Gastroesophageal sphincter (tissue), 4 donors: ENCODE results near the gene NGEF. TPM values are rescaled to one million over a fixed set of nuclear protein-coding genes. Genes with fewer than 3 reads are reported as not detected.

Experiments used
- ATAC-seq: fragments of 150-250 bp; one replicate; pipeline ENCODE4 v1.9.1; 2016; ENCODE audit warnings: mild to moderate bottlenecking, moderate library complexity
- H3K27ac ChIP-seq, 4 donors: fragments of 200-600 bp; sonication (generic) in 3 of 4; 1 replicate in 3 of 4; 2 replicates in 1 of 4; pipeline ENCODE4 v1.5.1; 2016 to 2019
- H3K27me3 ChIP-seq: fragments of 200-600 bp; sonication (generic); one replicate; pipeline ENCODE4 v1.5.1; 2019
- H3K36me3 ChIP-seq, 2 donors: fragments of 200-600 bp; sonication (generic); one replicate each; pipeline ENCODE4 v1.5.1; 2019; ENCODE audit warnings: control low read depth in 1 of 2
- H3K4me1 ChIP-seq, 3 donors: fragments of 200-600 bp; sonication (generic); 1 replicate in 2 of 3; 2 replicates in 1 of 3; pipeline ENCODE4 v1.5.1; 2016 to 2019; ENCODE audit warnings: control low read depth in 2 of 3
- H3K4me3 ChIP-seq, 2 donors: fragments of 200-600 bp; sonication (generic); one replicate each; pipeline ENCODE4 v1.5.1; 2019; ENCODE audit warnings: mild to moderate bottlenecking in 1 of 2, moderate library complexity in 1 of 2
- H3K9me3 ChIP-seq, 3 donors: fragments of 200-600 bp; sonication (generic); one replicate each; pipeline ENCODE4 v1.5.1; 2017 to 2019; ENCODE audit warnings: control low read depth in 2 of 3
- EP300 ChIP-seq: sonication (generic); formaldehyde crosslinking; IDR thresholded peaks from one replicate; pipeline ENCODE4 v1.6.1; 2017; ENCODE audit warnings: antibody characterized with exemption, mild to moderate bottlenecking
- POLR2A ChIP-seq, 2 donors: fragments of 450-650 bp; IDR thresholded peaks; one replicate each; pipeline ENCODE4 v1.6.1; 2017; ENCODE audit warnings: antibody characterized with exemption in 2 of 2, mild to moderate bottlenecking in 2 of 2, moderate library complexity in 1 of 2
- POLR2AphosphoS5 ChIP-seq: sonication (generic); formaldehyde crosslinking; IDR thresholded peaks from one replicate; pipeline ENCODE4 v1.6.1; 2017; ENCODE audit warnings: antibody characterized with exemption
- WGBS, 2 donors: methylation state at CpG; one replicate each; pipeline ENCODE4 v1.1.5; 2018; ENCODE audit warnings: low coverage in 1 of 2; 5-methylcytosine and 5-hydroxymethylcytosine counted together
- total RNA-seq, 4 donors: library from RNA; depleted of rRNA; stranded (reverse); fragments of >200 nt; gene quantifications; one replicate each; pipeline ENCODE4 v1.1.0, GENCODE V29; 2016
- TF ChIP-seq, protein P1 (sequence below), 4 experiments: fragments of 200-600 bp in 2 of 4; fragments of 450-650 bp in 2 of 4; sonication (generic) in 1 of 4; IDR thresholded peaks; one replicate each; pipeline ENCODE4 v1.5.1; 2017 to 2019; ENCODE audit warnings: antibody characterized with exemption in 4 of 4, mild to moderate bottlenecking in 2 of 4, moderate library complexity in 2 of 4

NGEF gene
- total RNA-seq, 4 donors from 2014 or later, result 0.40 to 0.49 (median 0.46) TPM; not detected in 1

DNA sequence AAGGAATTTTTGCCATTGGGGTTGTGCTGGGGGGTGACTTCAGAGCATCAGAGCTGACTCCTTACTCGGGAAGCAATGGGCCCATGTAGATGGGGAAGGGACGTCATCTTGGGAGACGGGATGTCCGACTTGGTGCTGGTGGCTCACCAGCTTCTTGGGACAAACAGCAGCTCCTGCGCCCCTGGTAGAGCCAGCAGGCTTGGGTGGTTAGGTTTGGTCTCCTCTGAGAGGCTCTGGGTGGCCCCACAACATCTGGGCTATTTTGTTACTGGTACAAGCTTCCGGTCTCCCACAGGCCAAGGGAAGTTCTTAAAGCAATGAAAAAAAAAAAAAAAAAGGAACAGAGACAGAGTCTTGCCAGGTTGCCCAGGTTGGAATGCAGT, 1.8 kb downstream of the NGEF start:
- 88% methylated on average over 5 of the region's 6 CpGs; no CpG with 5 or more reads in 1 of the 2 donors for WGBS, 2 donors
- Histone ChIP-seq H3K36me3 (no peaks in the 10 kb centered on the region), H3K9me3 (no peaks in the 10 kb centered on the region), H3K27ac (no peak overlapping the region), H3K4me3 (no peak overlapping the region), H3K27me3 (no peaks in the 10 kb centered on the region), H3K4me1 (no peaks in the 10 kb centered on the region)
- no peak for TF ChIP-seq POLR2A (IDR thresholded peaks at IDR 0.05)
- no peak for TF ChIP-seq EP300
- TF ChIP-seq, protein P1, sequence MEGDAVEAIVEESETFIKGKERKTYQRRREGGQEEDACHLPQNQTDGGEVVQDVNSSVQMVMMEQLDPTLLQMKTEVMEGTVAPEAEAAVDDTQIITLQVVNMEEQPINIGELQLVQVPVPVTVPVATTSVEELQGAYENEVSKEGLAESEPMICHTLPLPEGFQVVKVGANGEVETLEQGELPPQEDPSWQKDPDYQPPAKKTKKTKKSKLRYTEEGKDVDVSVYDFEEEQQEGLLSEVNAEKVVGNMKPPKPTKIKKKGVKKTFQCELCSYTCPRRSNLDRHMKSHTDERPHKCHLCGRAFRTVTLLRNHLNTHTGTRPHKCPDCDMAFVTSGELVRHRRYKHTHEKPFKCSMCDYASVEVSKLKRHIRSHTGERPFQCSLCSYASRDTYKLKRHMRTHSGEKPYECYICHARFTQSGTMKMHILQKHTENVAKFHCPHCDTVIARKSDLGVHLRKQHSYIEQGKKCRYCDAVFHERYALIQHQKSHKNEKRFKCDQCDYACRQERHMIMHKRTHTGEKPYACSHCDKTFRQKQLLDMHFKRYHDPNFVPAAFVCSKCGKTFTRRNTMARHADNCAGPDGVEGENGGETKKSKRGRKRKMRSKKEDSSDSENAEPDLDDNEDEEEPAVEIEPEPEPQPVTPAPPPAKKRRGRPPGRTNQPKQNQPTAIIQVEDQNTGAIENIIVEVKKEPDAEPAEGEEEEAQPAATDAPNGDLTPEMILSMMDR (IDR thresholded peaks at IDR 0.05), result no peak
- no peak for TF ChIP-seq POLR2AphosphoS5
- no peak for ATAC-seq

DNA sequence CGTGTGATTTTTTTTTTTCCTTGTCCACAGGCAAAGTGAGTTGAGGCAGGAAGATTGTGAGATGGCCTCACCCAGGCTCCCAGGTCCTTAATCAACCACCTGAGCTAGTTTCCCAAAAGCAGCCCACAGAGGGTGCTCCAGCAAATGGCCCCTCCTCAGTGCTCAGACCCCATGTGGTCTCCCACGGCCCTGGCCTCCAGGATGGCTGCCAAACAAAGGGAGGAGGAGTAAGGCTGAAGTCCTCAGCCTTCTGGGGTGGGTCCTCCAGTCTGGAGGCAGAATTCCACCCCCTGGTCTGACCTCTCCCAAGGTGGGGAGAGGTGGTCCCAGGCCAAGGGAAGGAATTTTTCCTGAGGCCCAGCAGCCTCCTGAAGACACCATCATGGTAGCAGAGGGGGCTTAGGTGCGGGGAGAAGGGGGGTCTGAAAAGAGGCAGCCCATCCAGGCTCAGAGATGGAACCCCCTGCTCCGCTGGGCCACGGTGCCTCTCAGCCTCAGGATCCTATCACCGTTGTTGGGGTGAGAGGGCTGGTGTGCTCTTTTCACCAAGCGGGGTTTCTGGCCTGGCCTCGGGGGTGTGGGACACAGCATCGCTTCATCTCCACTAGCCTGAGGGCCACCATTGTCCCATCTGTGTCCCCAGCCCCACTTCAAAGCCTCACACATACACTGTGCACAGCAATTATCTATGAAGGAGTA, 2.3 kb downstream of the NGEF start:
- H3K27me3 ChIP-seq, result no peaks in the 10 kb centered on the region
- TF ChIP-seq POLR2AphosphoS5 (no peak), POLR2A (IDR thresholded peaks at IDR 0.05) (no peak), EP300 (no peak)
- TF ChIP-seq, protein P1 (IDR thresholded peaks at IDR 0.05), result no peak
- no CpG with 5 or more reads among the region's 9 CpGs for WGBS, 2 donors
- no peak for ATAC-seq
- no peak overlapping the region for H3K27ac ChIP-seq
- no peak overlapping the region for H3K4me3 ChIP-seq
- H3K4me1 ChIP-seq, result no peaks in the 10 kb centered on the region
- no peaks in the 10 kb centered on the region for H3K36me3 ChIP-seq
- no peaks in the 10 kb centered on the region for H3K9me3 ChIP-seq

DNA sequence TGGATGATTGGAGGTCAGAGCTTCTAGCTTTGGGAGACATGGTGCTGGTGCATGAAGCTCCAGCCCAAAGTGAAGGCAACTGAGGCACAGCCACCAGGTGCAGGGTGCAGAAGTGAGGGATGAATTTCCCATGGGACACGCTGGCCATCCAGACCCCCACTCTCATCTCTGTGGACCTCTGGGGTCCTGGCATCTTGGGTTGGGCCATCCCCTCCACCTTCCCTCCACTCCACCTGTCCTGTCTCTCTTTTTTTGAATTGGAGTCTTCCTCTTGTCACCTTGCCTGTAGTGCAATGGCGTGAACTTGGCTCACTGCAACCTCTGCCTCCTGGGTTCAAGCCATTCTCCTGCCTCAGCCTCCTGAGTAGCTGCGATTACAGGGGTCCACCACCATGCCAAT, 3.4 kb downstream of the NGEF start:
- no peaks in the 10 kb centered on the region for H3K9me3 ChIP-seq
- no peaks in the 10 kb centered on the region for H3K27me3 ChIP-seq
- TF ChIP-seq, protein P1 (IDR thresholded peaks at IDR 0.05), result no peak
- TF ChIP-seq POLR2AphosphoS5, result no peak
- no peak for TF ChIP-seq EP300
- TF ChIP-seq POLR2A (IDR thresholded peaks at IDR 0.05), result no peak
- 94 to 100% methylated on average over 2 to 3 of the region's 3 CpGs for WGBS, 2 donors
- ATAC-seq, result no peak
- H3K4me3 ChIP-seq, result no peak overlapping the region
- H3K4me1 ChIP-seq, result no peaks in the 10 kb centered on the region
- H3K27ac ChIP-seq, result no peak overlapping the region
- H3K36me3 ChIP-seq, result no peaks in the 10 kb centered on the region

DNA sequence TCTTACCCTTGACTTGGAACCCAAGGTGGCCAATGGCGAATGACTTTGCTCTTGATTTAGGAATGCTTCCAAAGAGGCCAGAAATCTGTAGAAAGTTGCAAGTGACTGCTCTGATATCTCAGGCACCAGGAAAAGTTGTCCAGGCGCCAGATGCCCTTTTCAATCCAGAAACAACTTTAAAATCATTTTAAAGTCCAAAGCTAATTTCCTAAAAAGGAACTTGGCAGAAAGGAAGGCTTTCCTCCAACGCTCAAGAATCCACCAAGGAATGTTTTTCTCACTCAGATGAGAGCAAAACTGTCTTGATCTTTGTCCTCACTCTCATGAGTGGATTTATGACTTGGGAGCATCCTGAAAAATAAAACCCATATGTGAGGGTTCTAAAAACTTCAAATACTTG, 5.3 kb downstream of the NGEF start:
- ATAC-seq, result no peak
- 38 to 63% methylated on average over 2 to 3 of the region's 3 CpGs for WGBS, 2 donors
- Histone ChIP-seq H3K4me1 (no peaks in the 10 kb centered on the region), H3K9me3 (no peaks in the 10 kb centered on the region), H3K27ac (no peak overlapping the region), H3K4me3 (no peak overlapping the region), H3K27me3 (no peaks in the 10 kb centered on the region), H3K36me3 (no peaks in the 10 kb centered on the region)
- TF ChIP-seq EP300 (no peak), POLR2A (IDR thresholded peaks at IDR 0.05) (no peak), POLR2AphosphoS5 (no peak)
- TF ChIP-seq, protein P1 (IDR thresholded peaks at IDR 0.05), result no peak

DNA sequence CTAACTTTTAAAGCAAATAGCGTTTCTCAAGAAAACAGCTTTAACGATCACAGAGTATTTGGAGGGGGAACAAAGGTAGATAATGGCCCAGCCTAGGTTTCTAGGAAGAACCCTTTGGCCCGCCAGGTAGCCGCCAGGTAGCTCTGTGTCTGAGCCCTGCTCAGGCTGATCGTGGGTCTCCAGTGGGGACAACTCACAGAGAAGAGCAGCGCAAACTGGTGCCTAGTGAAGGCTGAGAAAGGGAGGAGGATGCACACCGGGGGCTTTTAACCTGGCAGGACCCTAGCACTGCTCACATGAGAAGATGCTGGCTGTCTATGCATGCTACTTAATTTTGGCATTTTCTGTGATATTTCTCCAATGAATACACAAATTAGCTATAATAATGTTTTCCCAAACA, 5.8 kb downstream of the NGEF start:
- no peaks in the 10 kb centered on the region for H3K36me3 ChIP-seq
- 77 to 100% methylated on average over 3 to 5 of the region's 7 CpGs for WGBS, 2 donors
- no peak for ATAC-seq
- no peaks in the 10 kb centered on the region for H3K27me3 ChIP-seq
- TF ChIP-seq POLR2A (IDR thresholded peaks at IDR 0.05) (no peak), EP300 (no peak), POLR2AphosphoS5 (no peak)
- TF ChIP-seq, protein P1 (IDR thresholded peaks at IDR 0.05), result no peak
- H3K27ac ChIP-seq, result no peak overlapping the region
- H3K9me3 ChIP-seq, result no peaks in the 10 kb centered on the region
- H3K4me1 ChIP-seq, result no peaks in the 10 kb centered on the region
- H3K4me3 ChIP-seq, result no peak overlapping the region
